Upper lobe of left lung (tissue), 4 donors: ENCODE measurements around the gene KIF7.

Source experiments
- CTCF ChIP-seq, 6 experiments: fragments of 450-650 bp in 4 of 6; fragments of 200-600 bp in 2 of 6; sonication (generic) in 2 of 6; IDR thresholded peaks; one replicate each; pipeline ENCODE4 v1.5.1; 2016 to 2019; ENCODE audit warnings: antibody characterized with exemption in 6 of 6
- EP300 ChIP-seq, 4 donors: sonication (generic); formaldehyde crosslinking; IDR thresholded peaks; one replicate each; pipeline ENCODE4 v1.5.1; 2017; ENCODE audit warnings: antibody characterized with exemption in 4 of 4, control low read depth in 2 of 4
- POLR2AphosphoS5 ChIP-seq, 2 donors: sonication (generic); formaldehyde crosslinking; IDR thresholded peaks; one replicate each; pipeline ENCODE4 v1.5.1; 2017; ENCODE audit warnings: antibody characterized with exemption in 2 of 2

GRCh38 chr15:89686522-89686921, 31.3 kb upstream of the KIF7 start:
- TF ChIP-seq CTCF (IDR thresholded peaks at IDR 0.05) (no peak), POLR2AphosphoS5 (IDR thresholded peaks at IDR 0.05) (no peak), EP300 (IDR thresholded peaks at IDR 0.05) (no peak)
